Esophagus squamous epithelium (tissue), 4 donors: ENCODE data around the gene CCDC192.
"Not testable (repeated sequence)": the region's sequence is repeated elsewhere in the genome, so short reads cannot be mapped to it uniquely, and the experiment has no call there.

ENCODE experiments used
- CTCF ChIP-seq, 6 experiments: fragments of 450-650 bp in 4 of 6; fragments of 200-600 bp in 2 of 6; sonication (generic) in 2 of 6; IDR thresholded peaks; one replicate each; pipeline ENCODE4 v1.5.1; 2016 to 2019; ENCODE audit warnings: antibody characterized with exemption in 6 of 6, mild to moderate bottlenecking in 4 of 6, moderate library complexity in 4 of 6
- POLR2A ChIP-seq, 4 donors: fragments of 450-650 bp; IDR thresholded peaks; one replicate each; pipeline ENCODE4 v1.6.1; 2017; ENCODE audit warnings: antibody characterized with exemption in 4 of 4, mild to moderate bottlenecking in 4 of 4, moderate library complexity in 3 of 4

GRCh38 chr5:127847641-127848040 lies 144.4 kb downstream of the CCDC192 start:
- TF ChIP-seq CTCF, POLR2A (IDR thresholded peaks at IDR 0.05): not testable (repeated sequence)
